Keratinocyte (primary cell): ENCODE data around the gene USP47. TPM values are rescaled to one million over a fixed set of nuclear protein-coding genes. Genes with fewer than 3 reads are reported as not detected.

ENCODE experiments used
- DNase-seq: peaks from one replicate; pipeline ENCODE4 v3.0.0-alpha.2; 2011; ENCODE audit warnings: low read depth, missing footprints, low spot score
- FAIRE-seq: peaks from 2 replicates; lab custom pipeline; 2011; peaks lifted over from hg19 to GRCh38; lab: Jason Lieb, UNC
- H2AFZ ChIP-seq: 2 replicates; pipeline ENCODE4 v1.6.0; 2012; ENCODE audit warnings: low read length, control low read depth, inconsistent platforms; ENCODE audit not compliant: control insufficient read depth
- H3K27ac ChIP-seq: 2 replicates; pipeline ENCODE4 v1.5.1; 2011; ENCODE audit warnings: low read length; ENCODE audit not compliant: control insufficient read depth, insufficient read depth
- H3K27me3 ChIP-seq: 3 replicates; pipeline ENCODE4 v1.6.0; 2011; ENCODE audit warnings: low read length; ENCODE audit not compliant: control insufficient read depth, insufficient read depth; ENCODE audit errors: extremely low read depth
- H3K36me3 ChIP-seq, 2 experiments: 2 replicates in 1 of 2; 3 replicates in 1 of 2; pipeline ENCODE4 v1.5.1; 2011; ENCODE audit warnings: low read length in 2 of 2, mild to moderate bottlenecking in 1 of 2; ENCODE audit not compliant: control insufficient read depth in 2 of 2, insufficient read depth in 2 of 2; ENCODE audit errors: extremely low read depth in 1 of 2
- H3K4me1 ChIP-seq: 3 replicates; pipeline ENCODE4 v1.5.1; 2011; ENCODE audit warnings: low read length; ENCODE audit not compliant: control insufficient read depth, insufficient read depth; ENCODE audit errors: extremely low read depth
- H3K4me2 ChIP-seq: 3 replicates; pipeline ENCODE4 v1.6.0; 2011; ENCODE audit warnings: low read depth, low read length; ENCODE audit not compliant: control insufficient read depth, insufficient read depth; ENCODE audit errors: extremely low read depth
- H3K4me3 ChIP-seq, 3 experiments: fragments of 200-600 bp in 1 of 3; sonication (generic) in 1 of 3; 2 replicates in 2 of 3; 3 replicates in 1 of 3; pipeline ENCODE4 v1.5.1; 2011 to 2016; ENCODE audit warnings: low read length in 3 of 3, mild to moderate bottlenecking in 3 of 3, control low read depth in 2 of 3, inconsistent platforms in 1 of 3, low read depth in 1 of 3, mixed read lengths in 1 of 3, mixed run types in 1 of 3, moderate library complexity in 1 of 3; ENCODE audit not compliant: control insufficient read depth in 2 of 3, insufficient read depth in 2 of 3; ENCODE audit errors: extremely low read depth in 1 of 3
- H3K79me2 ChIP-seq: 2 replicates; pipeline ENCODE4 v1.6.0; 2012; ENCODE audit warnings: low read length; ENCODE audit not compliant: control insufficient read depth, insufficient read depth
- H3K9ac ChIP-seq: 3 replicates; pipeline ENCODE4 v1.6.0; 2011; ENCODE audit warnings: low read length; ENCODE audit not compliant: control insufficient read depth, insufficient read depth; ENCODE audit errors: extremely low read depth
- H3K9me1 ChIP-seq: 3 replicates; pipeline ENCODE4 v1.6.0; 2011; ENCODE audit warnings: low read length; ENCODE audit not compliant: control insufficient read depth, insufficient read depth; ENCODE audit errors: extremely low read depth
- H3K9me3 ChIP-seq: 2 replicates; pipeline ENCODE4 v1.5.1; 2012; ENCODE audit warnings: low read depth, low read length; ENCODE audit not compliant: control insufficient read depth
- H4K20me1 ChIP-seq: 3 replicates; pipeline ENCODE4 v1.6.0; 2011; ENCODE audit warnings: low read length; ENCODE audit not compliant: control insufficient read depth, insufficient read depth; ENCODE audit errors: extremely low read depth
- CTCF ChIP-seq, 3 experiments: IDR thresholded peaks in 1 of 3; conservative IDR thresholded peaks in 1 of 3; optimal IDR thresholded peaks in 1 of 3; 2 replicates in 2 of 3; 3 replicates in 1 of 3; pipeline versions ENCODE3 to v1.5.1; 2011; ENCODE audit warnings: low read length in 3 of 3, mild to moderate bottlenecking in 3 of 3, moderate library complexity in 2 of 3, control low read depth in 1 of 3, inconsistent platforms in 1 of 3; ENCODE audit not compliant: insufficient read depth in 2 of 3; ENCODE audit errors: extremely low read depth in 1 of 3
- EZH2 ChIP-seq: IDR thresholded peaks from one replicate; pipeline ENCODE4 v1.6.1; 2012; ENCODE audit warnings: inconsistent platforms, mild to moderate bottlenecking, low read length, moderate library complexity
- dilution Hi-C: fragments of 300-500 bp; cut with MboI; formaldehyde crosslinking; loops from one replicate; pipeline ENCODE4 v1.7.0; 2020; ENCODE audit warnings: low sequenced_read_pairs; ENCODE audit not compliant: extremely low pct_ligation_motif_present
- polyA plus RNA-seq, 5 experiments: library from polyadenylated mRNA; depleted of rRNA in 3 of 5; stranded (reverse) in 3 of 5; stranded (forward) in 1 of 5; unstranded in 1 of 5; fragments of >200 nt; gene quantifications; 1 replicate in 1 of 5; 2 replicates in 3 of 5; 3 replicates in 1 of 5; pipeline versions ENCODE4 v1.2.1 to v1.2.3, GENCODE V29; 2011 to 2012; ENCODE audit warnings: missing spikeins in 2 of 5, low read depth in 1 of 5, low replicate concordance in 1 of 5

Gene USP47
- polyA plus RNA-seq, 1 donor (not counting 4 experiments of a cell fraction or from before 2014, with no cell fraction given), result 22.4 TPM

GRCh38 chr11:11935536-11935935 lies 93.8 kb downstream of the USP47 start:
- H3K27ac ChIP-seq, result no peak overlapping the region
- H3K27me3 ChIP-seq, result no peaks in the 10 kb centered on the region
- no peak overlapping the region for H3K4me2 ChIP-seq
- no peak for FAIRE-seq
- H3K79me2 ChIP-seq, result no peaks in the 10 kb centered on the region
- no peak overlapping the region for H3K4me3 ChIP-seq
- H3K9me1 ChIP-seq, result no peaks in the 10 kb centered on the region
- H2AFZ ChIP-seq, result no peak overlapping the region
- H3K9me3 ChIP-seq, result no peaks in the 10 kb centered on the region
- TF ChIP-seq EZH2 (no peak), CTCF (optimal IDR thresholded peaks at IDR 0.05 in 1 of 3, IDR thresholded peaks at IDR 0.05 in 1 of 3, conservative IDR thresholded peaks at IDR 0.05 in 1 of 3; ENCODE audit: extremely low read depth in 1 of 3, insufficient read depth in 2 of 3, low read length in 3 of 3) (no peak)
- no peak overlapping the region for H3K9ac ChIP-seq
- H4K20me1 ChIP-seq, result no peaks in the 10 kb centered on the region
- H3K4me1 ChIP-seq, result no peaks in the 10 kb centered on the region
- no peak for DNase-seq
- dilution Hi-C loops, result no loop called here
- H3K36me3 ChIP-seq, result peaks cover 4 to 16% of the 10 kb centered on the region in 2 experiments

GRCh38 chr11:11937433-11937832 lies 95.7 kb downstream of the USP47 start:
- H3K79me2 ChIP-seq, result no peaks in the 10 kb centered on the region
- no peak overlapping the region for H3K4me3 ChIP-seq
- no peak overlapping the region for H3K9ac ChIP-seq
- no peaks in the 10 kb centered on the region for H3K9me3 ChIP-seq
- H3K4me2 ChIP-seq, result no peak overlapping the region
- dilution Hi-C loops, result no loop called here
- FAIRE-seq (no peak), DNase-seq (no peak)
- H2AFZ ChIP-seq, result no peak overlapping the region
- H3K36me3 ChIP-seq, result peaks cover 6 to 12% of the 10 kb centered on the region in 2 experiments
- H3K9me1 ChIP-seq, result no peaks in the 10 kb centered on the region
- H4K20me1 ChIP-seq, result no peaks in the 10 kb centered on the region
- no peak overlapping the region for H3K27ac ChIP-seq
- H3K4me1 ChIP-seq, result no peaks in the 10 kb centered on the region
- TF ChIP-seq EZH2 (no peak), CTCF (optimal IDR thresholded peaks at IDR 0.05 in 1 of 3, IDR thresholded peaks at IDR 0.05 in 1 of 3, conservative IDR thresholded peaks at IDR 0.05 in 1 of 3; ENCODE audit: extremely low read depth in 1 of 3, insufficient read depth in 2 of 3, low read length in 3 of 3) (no peak)
- H3K27me3 ChIP-seq, result no peaks in the 10 kb centered on the region
